Measurements from ENCODE around the gene TSPAN7. TPM values are rescaled to one million over a fixed set of nuclear protein-coding genes. Genes with fewer than 3 reads are reported as not detected.

Gene TSPAN7
- total RNA-seq, 1 experiment from 2014 or later = 3.5 TPM

DNA sequence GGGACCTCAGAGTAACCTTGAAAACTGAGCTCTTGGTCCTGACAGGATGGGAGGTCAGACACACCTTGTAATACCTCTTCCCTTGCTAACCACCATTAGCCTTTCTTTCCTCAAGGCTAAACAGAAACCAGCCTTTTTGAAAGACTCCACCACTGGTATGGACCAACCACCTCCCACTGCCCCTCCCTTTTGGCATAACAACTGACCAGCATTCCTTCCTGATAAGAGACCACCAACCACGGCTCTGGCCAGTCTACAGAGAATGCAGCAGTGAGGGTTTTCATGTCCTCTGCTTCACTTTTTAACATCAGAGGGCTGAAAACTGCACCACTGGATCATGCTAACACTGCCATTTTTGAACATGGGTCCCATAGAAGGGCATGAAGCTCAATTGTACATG, 139.7 kb downstream of the TSPAN7 start:
- WGBS (ENCODE audit: extremely low coverage, insufficient read length, low lambda C conversion rate) = no CpG with 5 or more reads among the region's 1 CpG
- H2AFZ ChIP-seq (ENCODE audit: low read length) = no peak overlapping the region
- Mint-ChIP-seq H3K9me3 (peaks cover 51 to 58% of the 10 kb centered on the region in 2 experiments), H3K4me1 (peaks cover 7 to 9% of the 10 kb centered on the region in 2 experiments), H3K27ac (peak overlapping the region in 2 of 3 experiments; percentile 59 to 70; a peak in 1 of 7 replicates), H3K4me3 (peak overlapping the region in 1 of 2 experiments; percentile 20; a peak in 1 of 5 replicates), H3K27me3 (ENCODE audit: low read depth) (peaks cover 3% of the 10 kb centered on the region; the same call in 1 of the 2 replicates), H3K36me3 (ENCODE audit: insufficient read depth in 1 of 3, low read depth in 3 of 3) (peaks cover 0 to 5% (median 0%) of the 10 kb centered on the region in 3 experiments; a peak in 2 of 7 replicates)
- no peaks in the 10 kb centered on the region for H3K9me3 ChIP-seq (ENCODE audit: control insufficient read depth, low read depth, low read length)
- TF ChIP-seq, protein P1, sequence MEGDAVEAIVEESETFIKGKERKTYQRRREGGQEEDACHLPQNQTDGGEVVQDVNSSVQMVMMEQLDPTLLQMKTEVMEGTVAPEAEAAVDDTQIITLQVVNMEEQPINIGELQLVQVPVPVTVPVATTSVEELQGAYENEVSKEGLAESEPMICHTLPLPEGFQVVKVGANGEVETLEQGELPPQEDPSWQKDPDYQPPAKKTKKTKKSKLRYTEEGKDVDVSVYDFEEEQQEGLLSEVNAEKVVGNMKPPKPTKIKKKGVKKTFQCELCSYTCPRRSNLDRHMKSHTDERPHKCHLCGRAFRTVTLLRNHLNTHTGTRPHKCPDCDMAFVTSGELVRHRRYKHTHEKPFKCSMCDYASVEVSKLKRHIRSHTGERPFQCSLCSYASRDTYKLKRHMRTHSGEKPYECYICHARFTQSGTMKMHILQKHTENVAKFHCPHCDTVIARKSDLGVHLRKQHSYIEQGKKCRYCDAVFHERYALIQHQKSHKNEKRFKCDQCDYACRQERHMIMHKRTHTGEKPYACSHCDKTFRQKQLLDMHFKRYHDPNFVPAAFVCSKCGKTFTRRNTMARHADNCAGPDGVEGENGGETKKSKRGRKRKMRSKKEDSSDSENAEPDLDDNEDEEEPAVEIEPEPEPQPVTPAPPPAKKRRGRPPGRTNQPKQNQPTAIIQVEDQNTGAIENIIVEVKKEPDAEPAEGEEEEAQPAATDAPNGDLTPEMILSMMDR (conservative IDR thresholded peaks at IDR 0.05) = no peak
- no peak overlapping the region for H3K27ac ChIP-seq (ENCODE audit: insufficient read length, low read depth, low read length)
- H2BK20ac ChIP-seq (ENCODE audit: low read depth, low read length, poor library complexity, severe bottlenecking) = no peak overlapping the region
- H3K18ac ChIP-seq (ENCODE audit: insufficient read length, low read depth, low read length) = no peak overlapping the region
- no peak overlapping the region for H3K9ac ChIP-seq (ENCODE audit: extremely low read depth, insufficient read length, low read length)
- no peak overlapping the region for H3K14ac ChIP-seq (ENCODE audit: insufficient read depth, low read length)
- no peak overlapping the region for H3K4ac ChIP-seq (ENCODE audit: low read depth, low read length)
- H3K27me3 ChIP-seq (ENCODE audit: insufficient read depth, low read length) = no peaks in the 10 kb centered on the region
- H3K23me2 ChIP-seq (ENCODE audit: insufficient read length, low read depth, low read length, poor library complexity, severe bottlenecking) = no peaks in the 10 kb centered on the region
- H4K91ac ChIP-seq (ENCODE audit: insufficient read length, low read depth, low read length) = no peak overlapping the region
- no peak overlapping the region for H2BK120ac ChIP-seq (ENCODE audit: low read depth, low read length, poor library complexity, severe bottlenecking)
- no peaks in the 10 kb centered on the region; the same call in 1 of the 2 replicates for H3K4me1 ChIP-seq (ENCODE audit: insufficient read depth, low read length)
- DNase-seq = no peak
- H4K8ac ChIP-seq (replicated peaks; ENCODE audit: insufficient read length, low read depth, low read length) = no peak overlapping the region
- H3K23ac ChIP-seq (ENCODE audit: insufficient read length, low read depth, low read length) = no peak overlapping the region
- no peak overlapping the region for H2BK12ac ChIP-seq (ENCODE audit: insufficient read length, low read depth, low read length)
- H3K56ac ChIP-seq (ENCODE audit: insufficient read length, low read depth, low read length) = no peak overlapping the region
- no peaks in the 10 kb centered on the region for H3K79me2 ChIP-seq (ENCODE audit: insufficient read depth, low read length)
- H4K5ac ChIP-seq (ENCODE audit: insufficient read length, low read depth, low read length) = no peak overlapping the region
- H2BK5ac ChIP-seq (ENCODE audit: insufficient read length, low read length) = no peak overlapping the region
- no peak overlapping the region for H3K4me2 ChIP-seq (ENCODE audit: insufficient read depth, insufficient read length, low read length)
- no peak overlapping the region for H3T11ph ChIP-seq (ENCODE audit: low read length)
- H3K79me1 ChIP-seq (ENCODE audit: insufficient read depth, low read depth, low read length, poor library complexity, severe bottlenecking) = no peaks in the 10 kb centered on the region
- H2AK5ac ChIP-seq (ENCODE audit: insufficient read length, low read length) = no peak overlapping the region
- no peaks in the 10 kb centered on the region for H4K20me1 ChIP-seq (ENCODE audit: control insufficient read depth, insufficient read depth, insufficient read length)
- no peak overlapping the region for H2BK15ac ChIP-seq (ENCODE audit: low read depth, low read length)

All from H9 (cell line).